Prostate gland (tissue), 2 donors: ENCODE results near the gene GCHFR.
A peak's percentile ranks its signal among the peaks of the same experiment; 100 is the strongest.

Experiments used
- POLR2A ChIP-seq: fragments of 450-650 bp; IDR thresholded peaks from one replicate; pipeline ENCODE4 v1.6.1; 2016; ENCODE audit warnings: antibody characterized with exemption, mild to moderate bottlenecking
- TF ChIP-seq, protein P1 (sequence below), 4 experiments: fragments of 200-600 bp in 2 of 4; fragments of 450-650 bp in 2 of 4; sonication (generic) in 2 of 4; IDR thresholded peaks; 1 replicate in 3 of 4; 2 replicates in 1 of 4; pipeline ENCODE4 v1.5.1; 2016 to 2019; ENCODE audit warnings: antibody characterized with exemption in 4 of 4, mild to moderate bottlenecking in 2 of 4, moderate library complexity in 2 of 4

DNA sequence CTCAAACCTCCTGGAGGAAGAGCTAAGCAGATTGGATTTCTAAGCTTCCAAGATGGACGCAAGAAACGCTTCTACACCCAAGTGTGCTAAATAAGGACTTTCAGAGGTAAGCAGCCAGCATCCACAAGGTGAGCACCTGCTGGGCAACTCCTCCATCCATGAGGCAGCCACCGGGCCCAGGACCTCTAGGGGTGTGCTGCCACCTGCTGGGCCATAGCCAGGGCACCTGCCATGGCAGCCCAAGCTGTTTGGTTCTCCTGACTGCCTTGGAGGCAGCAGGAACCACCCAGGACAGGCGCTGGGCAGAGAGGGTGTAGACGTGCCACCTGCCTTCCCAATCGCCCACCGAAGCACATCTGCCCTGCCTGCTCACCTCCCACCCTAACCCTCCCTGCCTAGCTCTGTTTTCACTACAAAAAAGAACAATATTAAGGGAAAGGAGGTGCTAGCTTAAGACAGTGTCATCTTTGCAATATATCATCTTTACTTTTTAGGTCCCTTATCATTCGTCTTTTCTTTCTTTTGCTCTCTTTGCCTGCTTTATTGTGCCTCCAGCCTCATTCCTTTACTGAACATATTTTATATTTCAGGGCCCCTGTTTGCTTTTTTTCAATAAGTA lies 18.9 kb downstream of the GCHFR start:
- TF ChIP-seq, protein P1, sequence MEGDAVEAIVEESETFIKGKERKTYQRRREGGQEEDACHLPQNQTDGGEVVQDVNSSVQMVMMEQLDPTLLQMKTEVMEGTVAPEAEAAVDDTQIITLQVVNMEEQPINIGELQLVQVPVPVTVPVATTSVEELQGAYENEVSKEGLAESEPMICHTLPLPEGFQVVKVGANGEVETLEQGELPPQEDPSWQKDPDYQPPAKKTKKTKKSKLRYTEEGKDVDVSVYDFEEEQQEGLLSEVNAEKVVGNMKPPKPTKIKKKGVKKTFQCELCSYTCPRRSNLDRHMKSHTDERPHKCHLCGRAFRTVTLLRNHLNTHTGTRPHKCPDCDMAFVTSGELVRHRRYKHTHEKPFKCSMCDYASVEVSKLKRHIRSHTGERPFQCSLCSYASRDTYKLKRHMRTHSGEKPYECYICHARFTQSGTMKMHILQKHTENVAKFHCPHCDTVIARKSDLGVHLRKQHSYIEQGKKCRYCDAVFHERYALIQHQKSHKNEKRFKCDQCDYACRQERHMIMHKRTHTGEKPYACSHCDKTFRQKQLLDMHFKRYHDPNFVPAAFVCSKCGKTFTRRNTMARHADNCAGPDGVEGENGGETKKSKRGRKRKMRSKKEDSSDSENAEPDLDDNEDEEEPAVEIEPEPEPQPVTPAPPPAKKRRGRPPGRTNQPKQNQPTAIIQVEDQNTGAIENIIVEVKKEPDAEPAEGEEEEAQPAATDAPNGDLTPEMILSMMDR (IDR thresholded peaks at IDR 0.05), result peak; percentile 44 to 89 (median 76)
- no peak for TF ChIP-seq POLR2A
